GM19324 (cell line): ENCODE measurements around the gene NPY1R.

ENCODE experiments used
- ATAC-seq: cut with Tn5 transposase; IDR thresholded peaks from one replicate; pipeline ENCODE4 v1.9.1; 2021; ENCODE audit warnings: mild to moderate bottlenecking, moderate library complexity; ENCODE audit not compliant: unreplicated experiment, low FRiP score

NPY1R gene

DNA sequence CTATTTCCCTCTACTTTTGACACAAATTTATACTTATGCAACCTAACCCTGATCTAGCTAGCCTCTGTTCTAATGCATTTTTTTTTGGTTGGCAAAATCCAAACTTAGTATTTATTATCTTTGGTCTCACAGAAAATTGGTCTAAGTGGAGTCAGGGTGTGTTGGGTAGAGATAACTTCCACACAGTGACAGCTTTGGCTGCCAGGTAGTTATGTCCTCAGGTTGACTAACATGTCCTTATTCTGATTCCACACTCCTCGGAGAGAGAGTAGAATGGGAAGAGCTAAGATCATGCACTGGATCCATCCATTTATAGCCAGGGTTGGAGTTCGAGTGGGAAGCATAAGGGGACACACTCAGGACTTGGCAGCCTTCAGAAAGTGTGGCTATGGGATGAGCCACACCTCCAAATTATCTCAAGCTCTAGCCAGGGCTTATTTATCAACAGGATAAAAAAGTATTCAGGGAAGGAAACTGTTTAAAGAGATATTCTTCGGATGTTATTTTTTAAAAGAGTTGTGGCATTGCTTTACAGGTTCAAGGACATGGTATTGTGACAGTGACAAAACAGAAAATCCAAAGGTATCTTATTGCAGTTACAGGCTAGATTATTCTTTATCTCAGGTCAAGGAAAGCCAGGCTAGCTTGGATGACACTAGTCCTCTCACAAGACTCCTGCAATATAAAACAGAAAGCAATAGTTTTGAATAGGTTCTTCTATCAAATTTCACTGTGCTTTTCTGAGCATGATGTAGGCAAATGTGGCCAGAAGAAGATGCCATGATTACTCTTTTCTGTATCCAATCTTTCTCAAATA, 51.5 kb downstream of the NPY1R start:
- ATAC-seq, result no peak

DNA sequence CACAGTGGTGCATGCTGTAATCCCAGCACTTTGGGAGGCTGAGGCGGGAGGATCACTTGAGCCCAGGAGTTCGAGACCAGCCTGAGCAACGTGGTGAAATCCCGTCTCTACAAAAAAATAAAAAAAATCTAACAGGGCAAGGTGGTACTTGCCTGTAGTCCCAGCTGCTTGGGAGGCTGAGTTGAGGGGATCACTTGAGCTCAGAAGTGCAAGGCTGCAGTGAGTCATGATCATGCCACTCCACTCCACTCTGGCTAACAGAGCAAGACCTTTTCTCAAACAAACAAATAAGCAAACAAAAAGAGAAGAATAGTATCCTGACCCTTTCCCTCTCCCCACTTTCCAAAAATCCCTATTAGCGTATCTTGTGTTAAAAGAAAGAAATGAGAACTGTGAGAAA, 52.7 kb downstream of the NPY1R start:
- no peak for ATAC-seq

GRCh38 chr4:163274861-163275260, 57.5 kb downstream of the NPY1R start:
- no peak for ATAC-seq
